Smooth muscle cell (in vitro differentiated cells): ENCODE data around the gene AURKAIP1. TPM values are rescaled to one million over a fixed set of nuclear protein-coding genes. Genes with fewer than 3 reads are reported as not detected.
"Not testable (repeated sequence)": the region's sequence is repeated elsewhere in the genome, so short reads cannot be mapped to it uniquely, and the experiment has no call there.

ENCODE experiments used
- DNase-seq: peaks from one replicate; lab custom pipeline; 2025; ENCODE audit not compliant: unreplicated experiment; lab: John Stamatoyannopoulos, UW
- H2AFZ ChIP-seq: fragments of 200-600 bp; sonication (generic); 2 replicates; pipeline ENCODE4 v1.6.0; 2016; ENCODE audit warnings: antibody characterized with exemption, low read depth, mild to moderate bottlenecking
- H3F3A ChIP-seq: fragments of 200-600 bp; sonication (generic); 2 replicates; pipeline ENCODE4 v1.6.0; 2017; ENCODE audit warnings: antibody characterized with exemption, low read depth
- H3K27ac ChIP-seq: fragments of 200-600 bp; sonication (generic); 2 replicates; pipeline ENCODE4 v1.5.1; 2016; ENCODE audit warnings: low read depth, mild to moderate bottlenecking
- H3K27me3 ChIP-seq: fragments of 200-600 bp; sonication (generic); 2 replicates; pipeline ENCODE4 v1.6.1; 2016; ENCODE audit warnings: low read depth, mild to moderate bottlenecking
- H3K36me3 ChIP-seq: fragments of 200-600 bp; sonication (generic); 2 replicates; pipeline ENCODE4 v1.5.1; 2016; ENCODE audit warnings: low read depth
- H3K4me1 ChIP-seq: fragments of 200-600 bp; sonication (generic); 2 replicates; pipeline ENCODE4 v1.5.1; 2016; ENCODE audit warnings: low read depth
- H3K4me2 ChIP-seq: fragments of 200-600 bp; sonication (generic); 2 replicates; pipeline ENCODE4 v1.6.0; 2016; ENCODE audit warnings: mild to moderate bottlenecking
- H3K4me3 ChIP-seq: fragments of 200-600 bp; sonication (generic); 2 replicates; pipeline ENCODE4 v1.5.1; 2016; ENCODE audit warnings: mild to moderate bottlenecking
- H3K79me2 ChIP-seq: fragments of 200-600 bp; sonication (generic); 2 replicates; pipeline ENCODE4 v1.6.0; 2016; ENCODE audit warnings: low read depth, mild to moderate bottlenecking
- H3K9ac ChIP-seq: fragments of 200-600 bp; sonication (generic); 2 replicates; pipeline ENCODE4 v1.6.0; 2016; ENCODE audit warnings: low read depth
- H3K9me3 ChIP-seq: fragments of 200-600 bp; sonication (generic); replicated peaks from 2 replicates; pipeline ENCODE4 v1.5.1; 2016; ENCODE audit warnings: low read depth
- H4K20me1 ChIP-seq: fragments of 200-600 bp; sonication (generic); 2 replicates; pipeline ENCODE4 v1.6.0; 2016; ENCODE audit warnings: low read depth
- WGBS: methylation state at CpG from one replicate; pipeline ENCODE4 v1.1.7; 2016; ENCODE audit warnings: low lambda C conversion rate; 5-methylcytosine and 5-hydroxymethylcytosine counted together
- polyA plus RNA-seq: library from polyadenylated mRNA; unstranded; fragments of >200 nt; fragmentation: Nextera tagmentation; extraction: Ambion mirVana; gene quantifications from 2 replicates; pipeline ENCODE4 v1.2.1, GENCODE V29; 2016
- total RNA-seq: library from RNA; depleted of rRNA; stranded (reverse); fragments of >200 nt; gene quantifications from 2 replicates; pipeline ENCODE4 v1.2.3, GENCODE V29; 2014
- TF ChIP-seq, protein P1 (sequence below): fragments of 200-600 bp; sonication (generic); IDR thresholded peaks from 2 replicates; pipeline ENCODE4 v1.5.1; 2017; ENCODE audit warnings: borderline replicate concordance, mild to moderate bottlenecking, antibody characterized with exemption; ENCODE audit not compliant: insufficient read depth, poor library complexity, severe bottlenecking

AURKAIP1 gene
- total and polyA plus RNA-seq, 2 experiments from 2014 or later = 60.1 to 214 TPM

- TF ChIP-seq, protein P1, sequence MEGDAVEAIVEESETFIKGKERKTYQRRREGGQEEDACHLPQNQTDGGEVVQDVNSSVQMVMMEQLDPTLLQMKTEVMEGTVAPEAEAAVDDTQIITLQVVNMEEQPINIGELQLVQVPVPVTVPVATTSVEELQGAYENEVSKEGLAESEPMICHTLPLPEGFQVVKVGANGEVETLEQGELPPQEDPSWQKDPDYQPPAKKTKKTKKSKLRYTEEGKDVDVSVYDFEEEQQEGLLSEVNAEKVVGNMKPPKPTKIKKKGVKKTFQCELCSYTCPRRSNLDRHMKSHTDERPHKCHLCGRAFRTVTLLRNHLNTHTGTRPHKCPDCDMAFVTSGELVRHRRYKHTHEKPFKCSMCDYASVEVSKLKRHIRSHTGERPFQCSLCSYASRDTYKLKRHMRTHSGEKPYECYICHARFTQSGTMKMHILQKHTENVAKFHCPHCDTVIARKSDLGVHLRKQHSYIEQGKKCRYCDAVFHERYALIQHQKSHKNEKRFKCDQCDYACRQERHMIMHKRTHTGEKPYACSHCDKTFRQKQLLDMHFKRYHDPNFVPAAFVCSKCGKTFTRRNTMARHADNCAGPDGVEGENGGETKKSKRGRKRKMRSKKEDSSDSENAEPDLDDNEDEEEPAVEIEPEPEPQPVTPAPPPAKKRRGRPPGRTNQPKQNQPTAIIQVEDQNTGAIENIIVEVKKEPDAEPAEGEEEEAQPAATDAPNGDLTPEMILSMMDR = peak; percentile 88
- Histone ChIP-seq H3K36me3 (no peaks in the 10 kb centered on the region), H2AFZ (no peak overlapping the region), H3K79me2 (peaks cover 29% of the 10 kb centered on the region), H3K4me1 (peaks cover 12% of the 10 kb centered on the region), H3K27ac (no peak overlapping the region), H3K9me3 (no peaks in the 10 kb centered on the region), H3F3A (peaks cover 13% of the 10 kb centered on the region), H4K20me1 (no peaks in the 10 kb centered on the region), H3K4me3 (no peak overlapping the region), H3K27me3 (no peaks in the 10 kb centered on the region), H3K9ac (no peak overlapping the region), H3K4me2 (no peak overlapping the region)
- 61% methylated on average over 26 of the region's 26 CpGs for WGBS
- peak; percentile 55 for DNase-seq
These were observed 3.0 kb downstream of the AURKAIP1 start for GRCh38 chr1:1371746-1372711.

GRCh38 chr1:1371364-1371745 is 3.7 kb downstream of the AURKAIP1 start:
- H3K4me3 ChIP-seq = no peak overlapping the region
- H3K36me3 ChIP-seq = no peaks in the 10 kb centered on the region
- no peak overlapping the region for H3K4me2 ChIP-seq
- 96% methylated on average over 12 of the region's 12 CpGs for WGBS
- no peaks in the 10 kb centered on the region for H4K20me1 ChIP-seq
- H3F3A ChIP-seq = peaks cover 6% of the 10 kb centered on the region
- H3K9ac ChIP-seq = no peak overlapping the region
- H2AFZ ChIP-seq = no peak overlapping the region
- DNase-seq = no peak
- no peak overlapping the region for H3K27ac ChIP-seq
- H3K9me3 ChIP-seq = no peaks in the 10 kb centered on the region
- H3K4me1 ChIP-seq = peaks cover 12% of the 10 kb centered on the region
- TF ChIP-seq, protein P1 = no peak
- peaks cover 29% of the 10 kb centered on the region for H3K79me2 ChIP-seq
- no peaks in the 10 kb centered on the region for H3K27me3 ChIP-seq

- H3K27ac ChIP-seq = no peak overlapping the region
- WGBS = 94% methylated on average over 15 of the region's 16 CpGs
- TF ChIP-seq, protein P1 = no peak
These were observed 4.2 kb downstream of the AURKAIP1 start for GRCh38 chr1:1370771-1371300.

GRCh38 chr1:1370094-1370493 is 4.9 kb downstream of the AURKAIP1 start:
- not testable (repeated sequence) for H3K9ac ChIP-seq, H3K4me1 ChIP-seq, H2AFZ ChIP-seq, H4K20me1 ChIP-seq, H3K36me3 ChIP-seq, H3F3A ChIP-seq, H3K27ac ChIP-seq, DNase-seq, H3K4me3 ChIP-seq, H3K27me3 ChIP-seq, H3K9me3 ChIP-seq, H3K4me2 ChIP-seq
- WGBS = 95% methylated on average over 14 of the region's 14 CpGs
- peaks cover 29% of the 10 kb centered on the region for H3K79me2 ChIP-seq

More at GRCh38 chr1:1370771-1371300, 4.2 kb downstream of the AURKAIP1 start:
- Histone ChIP-seq H3K4me2 (no peak overlapping the region), H3K4me1 (peaks cover 9% of the 10 kb centered on the region), H3K9ac (no peak overlapping the region), H3K4me3 (no peak overlapping the region), H3K27me3 (no peaks in the 10 kb centered on the region), H3K79me2 (peaks cover 29% of the 10 kb centered on the region), H2AFZ (no peak overlapping the region), H4K20me1 (no peaks in the 10 kb centered on the region), H3K9me3 (no peaks in the 10 kb centered on the region), H3F3A (peaks cover under 1% of the 10 kb centered on the region), H3K36me3 (no peaks in the 10 kb centered on the region)
- DNase-seq = no peak
